ENCODE results near the gene FAM240B. TPM values are rescaled to one million over a fixed set of nuclear protein-coding genes. Genes with fewer than 3 reads are reported as not detected.

FAM240B gene
- total RNA-seq, 6 donors from 2014 or later: not detected

DNA sequence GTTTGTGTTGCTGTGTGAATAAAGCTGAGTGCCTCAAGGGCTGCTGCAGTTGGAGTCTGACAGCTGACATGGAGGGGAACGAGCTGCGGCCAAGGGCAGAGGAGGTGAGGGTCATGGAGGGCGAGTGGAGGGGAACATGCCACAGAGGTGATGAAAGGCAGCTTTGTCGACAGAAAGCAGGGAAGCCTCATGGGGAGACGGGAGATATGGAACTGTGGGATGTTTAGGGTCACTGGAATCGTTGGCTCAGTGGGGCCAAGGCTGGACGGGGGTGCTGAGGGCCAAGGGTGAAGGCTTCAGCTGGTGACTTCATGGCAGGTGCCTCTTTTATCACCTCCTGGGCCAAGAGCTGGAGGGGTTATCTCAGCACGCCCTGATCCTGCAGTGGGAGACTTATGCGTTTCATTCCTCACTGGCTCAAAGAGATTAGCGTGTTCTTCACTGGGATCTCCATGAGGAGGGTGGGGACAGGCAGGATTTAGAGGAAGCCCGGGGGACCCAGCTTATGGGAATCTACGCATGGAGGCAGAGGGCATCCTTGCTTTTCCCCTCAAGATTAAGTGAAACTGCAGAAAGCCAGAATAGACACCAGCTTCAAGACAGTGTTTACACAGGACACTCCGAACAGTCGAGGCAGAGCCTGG is 42.2 kb downstream of the FAM240B start:
- no peak for TF ChIP-seq POLR2A (IDR thresholded peaks at IDR 0.05)
- TF ChIP-seq, protein P1, sequence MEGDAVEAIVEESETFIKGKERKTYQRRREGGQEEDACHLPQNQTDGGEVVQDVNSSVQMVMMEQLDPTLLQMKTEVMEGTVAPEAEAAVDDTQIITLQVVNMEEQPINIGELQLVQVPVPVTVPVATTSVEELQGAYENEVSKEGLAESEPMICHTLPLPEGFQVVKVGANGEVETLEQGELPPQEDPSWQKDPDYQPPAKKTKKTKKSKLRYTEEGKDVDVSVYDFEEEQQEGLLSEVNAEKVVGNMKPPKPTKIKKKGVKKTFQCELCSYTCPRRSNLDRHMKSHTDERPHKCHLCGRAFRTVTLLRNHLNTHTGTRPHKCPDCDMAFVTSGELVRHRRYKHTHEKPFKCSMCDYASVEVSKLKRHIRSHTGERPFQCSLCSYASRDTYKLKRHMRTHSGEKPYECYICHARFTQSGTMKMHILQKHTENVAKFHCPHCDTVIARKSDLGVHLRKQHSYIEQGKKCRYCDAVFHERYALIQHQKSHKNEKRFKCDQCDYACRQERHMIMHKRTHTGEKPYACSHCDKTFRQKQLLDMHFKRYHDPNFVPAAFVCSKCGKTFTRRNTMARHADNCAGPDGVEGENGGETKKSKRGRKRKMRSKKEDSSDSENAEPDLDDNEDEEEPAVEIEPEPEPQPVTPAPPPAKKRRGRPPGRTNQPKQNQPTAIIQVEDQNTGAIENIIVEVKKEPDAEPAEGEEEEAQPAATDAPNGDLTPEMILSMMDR (IDR thresholded peaks at IDR 0.05): no peak
- no peak for TF ChIP-seq EP300 (IDR thresholded peaks at IDR 0.05)
- TF ChIP-seq POLR2AphosphoS5 (IDR thresholded peaks at IDR 0.05): no peak
- Histone ChIP-seq H3K4me1 (peaks cover 0 to under 1% (median 0%) of the 10 kb centered on the region in 4 donors), H3K27me3 (no peaks in the 10 kb centered on the region), H3K36me3 (no peaks in the 10 kb centered on the region), H3K4me3 (no peak overlapping the region), H3K9me3 (no peaks in the 10 kb centered on the region), H3K27ac (no peak overlapping the region)
- no peak for DNase-seq
- 56 to 61% methylated on average over 13 to 14 of the region's 14 CpGs for WGBS, 2 donors
- ATAC-seq (ENCODE audit: low FRiP score in 2 of 2): no peak

DNA sequence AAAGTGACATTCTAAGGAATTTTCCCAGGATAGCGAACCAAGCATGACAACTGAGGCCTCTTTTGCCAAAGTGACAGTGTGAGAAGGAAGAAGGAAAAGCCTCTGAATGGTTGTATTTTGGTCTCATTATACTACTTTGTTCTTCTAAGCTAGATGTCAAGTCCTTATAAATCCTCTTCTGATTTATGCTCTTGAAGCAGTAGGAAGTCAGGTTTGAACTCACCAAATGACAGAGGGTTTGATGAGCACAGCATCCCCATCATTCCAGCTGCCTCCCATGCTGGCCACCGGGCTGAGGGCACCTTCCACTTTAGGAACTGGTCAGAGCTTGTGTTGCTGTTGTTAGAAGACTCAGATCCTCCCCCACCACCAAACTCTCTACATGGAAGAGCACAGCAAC is 44.1 kb downstream of the FAM240B start:
- Histone ChIP-seq H3K36me3 (no peaks in the 10 kb centered on the region), H3K4me1 (peaks cover 0 to 9% (median 8%) of the 10 kb centered on the region in 4 donors), H3K27ac (no peak overlapping the region), H3K9me3 (no peaks in the 10 kb centered on the region), H3K27me3 (no peaks in the 10 kb centered on the region), H3K4me3 (no peak overlapping the region)
- ATAC-seq (ENCODE audit: low FRiP score in 2 of 2) (no peak), DNase-seq (no peak)
- 83 to 91% methylated on average over 2 of the region's 2 CpGs for WGBS, 2 donors
- TF ChIP-seq POLR2AphosphoS5 (IDR thresholded peaks at IDR 0.05) (no peak), POLR2A (IDR thresholded peaks at IDR 0.05) (no peak), EP300 (IDR thresholded peaks at IDR 0.05) (no peak)
- TF ChIP-seq, protein P1 (IDR thresholded peaks at IDR 0.05): no peak

DNA sequence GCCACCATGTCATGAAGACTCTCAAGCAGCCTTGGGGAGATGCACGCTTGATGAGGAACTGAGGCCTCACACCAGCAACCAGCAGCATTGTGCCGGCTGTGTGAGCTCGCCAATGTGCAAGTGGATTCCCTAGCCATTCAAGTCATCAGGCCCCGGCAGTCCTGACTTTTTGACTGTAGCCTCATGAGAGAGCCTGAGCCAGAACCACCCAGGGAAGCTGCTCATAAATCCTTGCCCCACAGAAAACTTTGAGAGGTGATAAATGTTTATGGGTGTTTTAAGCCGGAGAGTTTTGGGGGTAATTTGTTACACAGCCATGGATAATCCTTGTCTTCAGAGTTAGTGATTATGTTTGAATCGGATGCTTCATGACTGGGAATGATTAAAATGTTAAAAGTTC is 44.7 kb downstream of the FAM240B start:
- TF ChIP-seq POLR2A (IDR thresholded peaks at IDR 0.05) (no peak), EP300 (IDR thresholded peaks at IDR 0.05) (no peak), POLR2AphosphoS5 (IDR thresholded peaks at IDR 0.05) (no peak)
- TF ChIP-seq, protein P1 (IDR thresholded peaks at IDR 0.05): no peak
- H3K9me3 ChIP-seq: no peaks in the 10 kb centered on the region
- WGBS, 2 donors: 94 to 96% methylated on average over 3 to 6 of the region's 6 CpGs

DNA sequence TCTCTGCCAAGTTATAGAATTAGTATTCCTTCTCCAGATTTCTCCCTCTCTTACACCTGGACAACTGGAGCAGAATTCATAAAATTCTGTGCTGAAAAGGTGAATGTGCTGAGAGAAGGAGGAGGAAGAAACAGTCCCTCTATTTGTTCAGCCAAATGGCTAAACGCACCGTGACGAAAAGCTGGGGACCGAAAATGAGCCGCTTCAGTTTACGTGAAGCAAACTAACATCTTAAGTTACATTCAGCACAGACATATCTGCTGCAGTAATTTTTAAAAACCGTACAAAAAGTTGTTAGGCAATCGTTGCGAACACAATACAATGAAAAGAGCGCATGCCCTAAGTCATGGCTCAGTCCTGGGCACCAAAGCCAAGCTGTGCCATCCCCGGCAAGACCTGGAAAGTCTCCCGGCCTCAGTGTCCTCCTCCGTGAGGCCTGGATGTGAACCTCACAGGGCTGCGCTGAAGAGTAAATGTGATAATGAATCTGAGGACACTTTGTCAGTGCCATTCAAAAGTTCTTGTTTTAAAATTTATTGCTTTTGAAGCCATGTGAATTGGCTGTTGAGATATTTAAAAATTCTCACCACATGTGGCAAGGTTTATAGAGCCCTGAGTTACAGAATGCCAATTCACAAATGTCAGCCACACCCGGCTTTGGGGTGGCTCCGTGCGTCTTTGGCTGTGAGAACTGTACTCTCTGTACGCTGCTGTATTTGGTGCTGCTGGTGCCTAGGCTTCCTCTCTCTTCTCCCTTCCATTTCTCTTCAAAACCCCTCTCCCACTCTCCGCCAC is 46.3 kb downstream of the FAM240B start:
- DNase-seq: no peak
- Histone ChIP-seq H3K27ac (no peak overlapping the region), H3K36me3 (no peaks in the 10 kb centered on the region), H3K4me3 (no peak overlapping the region), H3K9me3 (no peaks in the 10 kb centered on the region), H3K4me1 (peaks cover 0 to 9% (median 8%) of the 10 kb centered on the region in 4 donors), H3K27me3 (no peaks in the 10 kb centered on the region)
- ATAC-seq (ENCODE audit: low FRiP score in 2 of 2): no peak
- TF ChIP-seq POLR2AphosphoS5 (IDR thresholded peaks at IDR 0.05) (no peak), POLR2A (IDR thresholded peaks at IDR 0.05) (no peak)
- TF ChIP-seq, protein P1 (IDR thresholded peaks at IDR 0.05): no peak
- 91 to 97% methylated on average over 19 of the region's 19 CpGs for WGBS, 2 donors

More for the DNA sequence above, 44.7 kb downstream of the FAM240B start:
- Histone ChIP-seq H3K36me3 (no peaks in the 10 kb centered on the region), H3K4me1 (peaks cover 0 to 9% (median 8%) of the 10 kb centered on the region in 4 donors), H3K27me3 (no peaks in the 10 kb centered on the region), H3K27ac (no peak overlapping the region), H3K4me3 (no peak overlapping the region)
- DNase-seq: no peak
- no peak for ATAC-seq (ENCODE audit: low FRiP score in 2 of 2)
